ENCODE data around the gene CDCA7. TPM values are rescaled to one million over a fixed set of nuclear protein-coding genes. Genes with fewer than 3 reads are reported as not detected.

The CDCA7 gene
- total and polyA plus RNA-seq, 2 of the 13 experiments (the other 11 are each of a cell fraction or from before 2014, with no cell fraction given) = 46.2 to 57.8 TPM

DNA sequence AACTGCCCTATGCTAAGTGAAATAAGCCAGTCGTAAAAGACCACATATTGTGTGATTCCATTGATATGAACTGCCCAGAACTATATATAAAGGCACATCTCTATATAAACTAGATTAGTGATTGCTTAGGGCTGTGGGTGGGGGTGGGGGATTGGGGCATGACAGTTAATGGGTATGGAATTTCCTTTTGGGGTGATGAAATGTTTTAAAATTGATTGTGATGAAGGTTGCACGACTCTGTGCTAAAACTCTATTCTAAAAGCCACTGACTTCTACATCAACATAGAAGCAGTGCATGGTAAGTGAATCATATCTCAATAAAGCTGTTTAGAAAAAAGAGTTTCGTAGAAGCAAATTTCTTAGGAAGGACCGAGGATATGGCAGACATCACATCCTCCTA is 53.0 kb downstream of the CDCA7 start:
- FAIRE-seq = no peak
- 6% methylated on average over 4 of the region's 4 CpGs for WGBS (ENCODE audit: low lambda C conversion rate)
- no TSS peak for BruUV-seq (replicated peaks)
- TF ChIP-seq HNRNPLL (IDR thresholded peaks at IDR 0.05; ENCODE audit: low read depth, low read length, poor library complexity, severe bottlenecking) (no peak), HOXA9 (CRISPR knock-in tag; IDR thresholded peaks at IDR 0.05; ENCODE audit: borderline replicate concordance) (no peak), ZNF703 (CRISPR knock-in tag; IDR thresholded peaks at IDR 0.05; ENCODE audit: borderline replicate concordance) (no peak), ZNF766 (CRISPR knock-in tag; IDR thresholded peaks at IDR 0.05; ENCODE audit: borderline replicate concordance) (no peak), POLR2G (IDR thresholded peaks at IDR 0.05; ENCODE audit: low read depth, low read length) (no peak), ZNF572 (CRISPR knock-in tag; IDR thresholded peaks at IDR 0.05) (no peak), MTERF4 (CRISPR knock-in tag; IDR thresholded peaks at IDR 0.05) (no peak), ELF3 (CRISPR knock-in tag; IDR thresholded peaks at IDR 0.05) (no peak), ADNP (CRISPR knock-in tag; IDR thresholded peaks at IDR 0.05) (no peak), ARID5B (CRISPR knock-in tag; IDR thresholded peaks at IDR 0.05) (no peak), ATF7-NPFF (CRISPR knock-in tag; IDR thresholded peaks at IDR 0.05; ENCODE audit: low read depth) (no peak)
- TF ChIP-seq, protein P1, sequence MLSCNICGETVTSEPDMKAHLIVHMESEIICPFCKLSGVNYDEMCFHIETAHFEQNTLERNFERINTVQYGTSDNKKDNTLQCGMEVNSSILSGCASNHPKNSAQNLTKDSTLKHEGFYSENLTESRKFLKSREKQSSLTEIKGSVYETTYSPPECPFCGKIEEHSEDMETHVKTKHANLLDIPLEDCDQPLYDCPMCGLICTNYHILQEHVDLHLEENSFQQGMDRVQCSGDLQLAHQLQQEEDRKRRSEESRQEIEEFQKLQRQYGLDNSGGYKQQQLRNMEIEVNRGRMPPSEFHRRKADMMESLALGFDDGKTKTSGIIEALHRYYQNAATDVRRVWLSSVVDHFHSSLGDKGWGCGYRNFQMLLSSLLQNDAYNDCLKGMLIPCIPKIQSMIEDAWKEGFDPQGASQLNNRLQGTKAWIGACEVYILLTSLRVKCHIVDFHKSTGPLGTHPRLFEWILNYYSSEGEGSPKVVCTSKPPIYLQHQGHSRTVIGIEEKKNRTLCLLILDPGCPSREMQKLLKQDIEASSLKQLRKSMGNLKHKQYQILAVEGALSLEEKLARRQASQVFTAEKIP (CRISPR knock-in tag; IDR thresholded peaks at IDR 0.05; ENCODE audit: borderline replicate concordance) = no peak
- TF ChIP-seq, protein P2, sequence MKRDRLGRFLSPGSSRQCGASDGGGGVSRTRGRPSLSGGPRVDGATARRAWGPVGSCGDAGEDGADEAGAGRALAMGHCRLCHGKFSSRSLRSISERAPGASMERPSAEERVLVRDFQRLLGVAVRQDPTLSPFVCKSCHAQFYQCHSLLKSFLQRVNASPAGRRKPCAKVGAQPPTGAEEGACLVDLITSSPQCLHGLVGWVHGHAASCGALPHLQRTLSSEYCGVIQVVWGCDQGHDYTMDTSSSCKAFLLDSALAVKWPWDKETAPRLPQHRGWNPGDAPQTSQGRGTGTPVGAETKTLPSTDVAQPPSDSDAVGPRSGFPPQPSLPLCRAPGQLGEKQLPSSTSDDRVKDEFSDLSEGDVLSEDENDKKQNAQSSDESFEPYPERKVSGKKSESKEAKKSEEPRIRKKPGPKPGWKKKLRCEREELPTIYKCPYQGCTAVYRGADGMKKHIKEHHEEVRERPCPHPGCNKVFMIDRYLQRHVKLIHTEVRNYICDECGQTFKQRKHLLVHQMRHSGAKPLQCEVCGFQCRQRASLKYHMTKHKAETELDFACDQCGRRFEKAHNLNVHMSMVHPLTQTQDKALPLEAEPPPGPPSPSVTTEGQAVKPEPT (CRISPR knock-in tag; IDR thresholded peaks at IDR 0.05; ENCODE audit: low read depth) = no peak
- TF ChIP-seq, protein P3, sequence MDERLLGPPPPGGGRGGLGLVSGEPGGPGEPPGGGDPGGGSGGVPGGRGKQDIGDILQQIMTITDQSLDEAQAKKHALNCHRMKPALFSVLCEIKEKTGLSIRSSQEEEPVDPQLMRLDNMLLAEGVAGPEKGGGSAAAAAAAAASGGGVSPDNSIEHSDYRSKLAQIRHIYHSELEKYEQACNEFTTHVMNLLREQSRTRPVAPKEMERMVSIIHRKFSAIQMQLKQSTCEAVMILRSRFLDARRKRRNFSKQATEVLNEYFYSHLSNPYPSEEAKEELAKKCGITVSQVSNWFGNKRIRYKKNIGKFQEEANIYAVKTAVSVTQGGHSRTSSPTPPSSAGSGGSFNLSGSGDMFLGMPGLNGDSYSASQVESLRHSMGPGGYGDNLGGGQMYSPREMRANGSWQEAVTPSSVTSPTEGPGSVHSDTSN (CRISPR knock-in tag; IDR thresholded peaks at IDR 0.05) = no peak

More for the DNA sequence above, 53.0 kb downstream of the CDCA7 start:
- H2AFZ ChIP-seq (ENCODE audit: low read length) = no peak overlapping the region
- H3K27ac ChIP-seq (ENCODE audit: extremely low read length, insufficient read depth, low read length) = no peak overlapping the region
- no peak for DNase-seq (ENCODE audit: low spot score)
- H3K27me3 ChIP-seq (ENCODE audit: control insufficient read depth in 1 of 2, insufficient read depth in 2 of 2, low read length in 2 of 2) = peaks cover 2 to 21% of the 10 kb centered on the region in 2 experiments; a peak in 3 of 5 replicates
- ATAC-seq = no peak
- ChIA-PET POLR2A (no interaction called here), CTCF (ENCODE audit: low intra/inter-chr PET ratio, low total read pairs) (no interaction called here)
- no peaks in the 10 kb centered on the region for H3K9me3 ChIP-seq (ENCODE audit: low read length)
- H3K4me1 ChIP-seq (ENCODE audit: insufficient read depth, low read length) = peaks cover 2% of the 10 kb centered on the region
- no peaks in the 10 kb centered on the region for H3K79me2 ChIP-seq (ENCODE audit: insufficient read depth, low read length)
- no peak overlapping the region for H3K9ac ChIP-seq (ENCODE audit: insufficient read depth, low read depth, low read length)
- H3K4me3 ChIP-seq (replicated peaks in 1 of 3; ENCODE audit: insufficient read depth in 1 of 3, low read depth in 2 of 3, low read length in 3 of 3) = no peak overlapping the region
- no peaks in the 10 kb centered on the region for H4K20me1 ChIP-seq (ENCODE audit: insufficient read depth, low read length)
- intact Hi-C loops (cut with micrococcal nuclease; ENCODE audit: unreplicated experiment) = loop anchor here (10.0 kb wide), 1 partner anchor 257 kb away; no protein-coding TSS in a partner anchor
- in situ Hi-C loops (cut with HindIII; ENCODE audit: extremely low pct_ligation_motif_present, low pct_unique_long_range_greater_than_20kb) = loop anchor here (10.0 to 25.0 kb wide), 2 partner anchors 337 to 605 kb away; no protein-coding TSS in a partner anchor
- H3K4me2 ChIP-seq (ENCODE audit: low read depth, low read length) = no peak overlapping the region
- H3K36me3 ChIP-seq (replicated peaks in 1 of 2; ENCODE audit: control insufficient read depth in 1 of 2, insufficient read depth in 2 of 2, low read length in 2 of 2) = no peaks in the 10 kb centered on the region

Measured in HepG2 (cell line).